Activated T-helper 17 cell treated with anti-CD3 and anti-CD28 coated beads, Interleukin-2, amount 50 U/mL, for 72 hours (primary cell): ENCODE data around the gene KRT83. TPM values are rescaled to one million over a fixed set of nuclear protein-coding genes. Genes with fewer than 3 reads are reported as not detected.

Experiments
- ATAC-seq: fragments of 150-1000 bp; cut with Tn5 transposase; replicated peaks from 2 replicates; pipeline ENCODE4 v1.10.0; 2021; ENCODE audit warnings: mild to moderate bottlenecking, moderate library complexity
- H3K27ac Mint-ChIP-seq: one replicate; pipeline ENCODE4 v1.8.0; 2022; ENCODE audit warnings: mixed read lengths
- H3K27me3 Mint-ChIP-seq: one replicate; pipeline ENCODE4 v1.8.0; 2022; ENCODE audit warnings: mixed read lengths
- H3K36me3 Mint-ChIP-seq: one replicate; pipeline ENCODE4 v1.8.0; 2022; ENCODE audit warnings: low read depth, mild to moderate bottlenecking, mixed read lengths
- H3K4me1 Mint-ChIP-seq: one replicate; pipeline ENCODE4 v1.8.0; 2022; ENCODE audit warnings: mixed read lengths
- H3K4me3 Mint-ChIP-seq: one replicate; pipeline ENCODE4 v1.8.0; 2022; ENCODE audit warnings: mild to moderate bottlenecking, mixed read lengths
- H3K9me3 Mint-ChIP-seq: one replicate; pipeline ENCODE4 v1.8.0; 2022; ENCODE audit warnings: mixed read lengths
- total RNA-seq, 2 donors: library from RNA; stranded (reverse); gene quantifications; one replicate each; pipeline ENCODE4 v1.2.3, GENCODE V29; 2022

The KRT83 gene
- total RNA-seq, 2 donors from 2014 or later: not detected

- no peaks in the 10 kb centered on the region for H3K36me3 Mint-ChIP-seq
- ATAC-seq: no peak
- no peaks in the 10 kb centered on the region for H3K9me3 Mint-ChIP-seq
- no peak overlapping the region for H3K27ac Mint-ChIP-seq
- no peaks in the 10 kb centered on the region for H3K4me1 Mint-ChIP-seq
- H3K27me3 Mint-ChIP-seq: peaks cover 18% of the 10 kb centered on the region
- H3K4me3 Mint-ChIP-seq: no peak overlapping the region
Observed at GRCh38 chr12:52280796-52281560, 40.2 kb downstream of the KRT83 start.

GRCh38 chr12:52280319-52280795 lies 40.8 kb downstream of the KRT83 start:
- ATAC-seq: no peak
- H3K36me3 Mint-ChIP-seq: no peaks in the 10 kb centered on the region
- H3K4me3 Mint-ChIP-seq: no peak overlapping the region
- H3K27ac Mint-ChIP-seq: no peak overlapping the region
- no peaks in the 10 kb centered on the region for H3K4me1 Mint-ChIP-seq
- no peaks in the 10 kb centered on the region for H3K9me3 Mint-ChIP-seq
- H3K27me3 Mint-ChIP-seq: peaks cover 15% of the 10 kb centered on the region

- ATAC-seq: no peak
- Mint-ChIP-seq H3K27me3 (peaks cover 19% of the 10 kb centered on the region), H3K27ac (no peak overlapping the region), H3K4me1 (no peaks in the 10 kb centered on the region), H3K9me3 (no peaks in the 10 kb centered on the region), H3K36me3 (no peaks in the 10 kb centered on the region), H3K4me3 (no peak overlapping the region)
Observed at GRCh38 chr12:52279422-52280318, 41.5 kb downstream of the KRT83 start.

GRCh38 chr12:52278575-52279421 lies 42.4 kb downstream of the KRT83 start:
- peak; percentile 97 for ATAC-seq

GRCh38 chr12:52277486-52278245 lies 43.5 kb downstream of the KRT83 start:
- ATAC-seq: no peak
- no peak overlapping the region for H3K27ac Mint-ChIP-seq

More at GRCh38 chr12:52278575-52279421, 42.4 kb downstream of the KRT83 start:
- H3K36me3 Mint-ChIP-seq: no peaks in the 10 kb centered on the region
- H3K27ac Mint-ChIP-seq: no peak overlapping the region
- H3K4me1 Mint-ChIP-seq: no peaks in the 10 kb centered on the region
- peak overlapping the region; percentile 18 for H3K4me3 Mint-ChIP-seq
- no peaks in the 10 kb centered on the region for H3K9me3 Mint-ChIP-seq
- H3K27me3 Mint-ChIP-seq: peaks cover 19% of the 10 kb centered on the region

GRCh38 chr12:52275686-52276085 lies 45.5 kb downstream of the KRT83 start:
- Mint-ChIP-seq H3K9me3 (no peaks in the 10 kb centered on the region), H3K27me3 (peaks cover 21% of the 10 kb centered on the region), H3K27ac (no peak overlapping the region), H3K4me1 (no peaks in the 10 kb centered on the region), H3K36me3 (no peaks in the 10 kb centered on the region), H3K4me3 (no peak overlapping the region)
- ATAC-seq: no peak

More at GRCh38 chr12:52277486-52278245, 43.5 kb downstream of the KRT83 start:
- H3K4me1 Mint-ChIP-seq: no peaks in the 10 kb centered on the region
- H3K27me3 Mint-ChIP-seq: peaks cover 17% of the 10 kb centered on the region
- H3K36me3 Mint-ChIP-seq: no peaks in the 10 kb centered on the region
- H3K9me3 Mint-ChIP-seq: no peaks in the 10 kb centered on the region
- no peak overlapping the region for H3K4me3 Mint-ChIP-seq

GRCh38 chr12:52274521-52275120 lies 46.6 kb downstream of the KRT83 start, which contains the start of gene KRT86:
Gene KRT86, plus strand, starts transcription at chr12:52274645. Its CDS starts 27,272 bp downstream, at chr12:52301917.
- Mint-ChIP-seq H3K4me1 (no peaks in the 10 kb centered on the region), H3K9me3 (no peaks in the 10 kb centered on the region), H3K36me3 (no peaks in the 10 kb centered on the region), H3K27ac (no peak within 1 kb of the TSS), H3K27me3 (peaks cover 20% of the 10 kb centered on the region), H3K4me3 (no peak within 1 kb of the TSS)
- no peak for ATAC-seq

- no peak for ATAC-seq
- Mint-ChIP-seq H3K9me3 (no peaks in the 10 kb centered on the region), H3K27me3 (peaks cover 15% of the 10 kb centered on the region), H3K4me1 (no peaks in the 10 kb centered on the region), H3K36me3 (no peaks in the 10 kb centered on the region), H3K4me3 (no peak overlapping the region), H3K27ac (no peak overlapping the region)
Observed at GRCh38 chr12:52271158-52271557, 50.0 kb downstream of the KRT83 start.

- no peak overlapping the region for H3K4me3 Mint-ChIP-seq
Observed at GRCh38 chr12:52270541-52271070, 50.6 kb downstream of the KRT83 start.

GRCh38 chr12:52268212-52268611 lies 53.0 kb downstream of the KRT83 start:
- no peak overlapping the region for H3K4me3 Mint-ChIP-seq
- no peak overlapping the region for H3K27ac Mint-ChIP-seq
- H3K36me3 Mint-ChIP-seq: no peaks in the 10 kb centered on the region
- H3K27me3 Mint-ChIP-seq: peaks cover 14% of the 10 kb centered on the region
- no peak for ATAC-seq
- H3K4me1 Mint-ChIP-seq: no peaks in the 10 kb centered on the region
- no peaks in the 10 kb centered on the region for H3K9me3 Mint-ChIP-seq

More at GRCh38 chr12:52270541-52271070, 50.6 kb downstream of the KRT83 start:
- ATAC-seq: no peak
- no peaks in the 10 kb centered on the region for H3K36me3 Mint-ChIP-seq
- no peaks in the 10 kb centered on the region for H3K9me3 Mint-ChIP-seq
- peaks cover 15% of the 10 kb centered on the region for H3K27me3 Mint-ChIP-seq
- H3K27ac Mint-ChIP-seq: no peak overlapping the region
- no peaks in the 10 kb centered on the region for H3K4me1 Mint-ChIP-seq

- no peaks in the 10 kb centered on the region for H3K36me3 Mint-ChIP-seq
- H3K27ac Mint-ChIP-seq: peak overlapping the region; percentile 23
- H3K9me3 Mint-ChIP-seq: no peaks in the 10 kb centered on the region
- no peak overlapping the region for H3K4me3 Mint-ChIP-seq
- peaks cover 14% of the 10 kb centered on the region for H3K27me3 Mint-ChIP-seq
- no peaks in the 10 kb centered on the region for H3K4me1 Mint-ChIP-seq
- no peak for ATAC-seq
Observed at GRCh38 chr12:52267699-52268098, 53.5 kb downstream of the KRT83 start.

- Mint-ChIP-seq H3K4me3 (no peak overlapping the region), H3K36me3 (no peaks in the 10 kb centered on the region), H3K27ac (peak overlapping the region; percentile 23), H3K9me3 (no peaks in the 10 kb centered on the region), H3K4me1 (no peaks in the 10 kb centered on the region), H3K27me3 (peaks cover 14% of the 10 kb centered on the region)
- ATAC-seq: no peak
Observed at GRCh38 chr12:52267266-52267665, 53.9 kb downstream of the KRT83 start.

- ATAC-seq: no peak
- no peaks in the 10 kb centered on the region for H3K9me3 Mint-ChIP-seq
- H3K4me1 Mint-ChIP-seq: no peaks in the 10 kb centered on the region
- peaks cover 15% of the 10 kb centered on the region for H3K27me3 Mint-ChIP-seq
- no peak overlapping the region for H3K4me3 Mint-ChIP-seq
- H3K36me3 Mint-ChIP-seq: no peaks in the 10 kb centered on the region
- H3K27ac Mint-ChIP-seq: no peak overlapping the region
Observed at GRCh38 chr12:52266514-52266913, 54.7 kb downstream of the KRT83 start.
